Ammon's horn (tissue), 1 donor: Measurements from ENCODE around the gene NUMB.
A peak's percentile ranks its signal among the peaks of the same experiment; 100 is the strongest.
"Not testable (repeated sequence)": the region's sequence is repeated elsewhere in the genome, so short reads cannot be mapped to it uniquely, and the experiment has no call there.

Experiments used
- DNase-seq: peaks from one replicate; pipeline ENCODE4 v3.0.0-alpha.2; 2016; ENCODE audit warnings: low spot score

The NUMB gene

DNA sequence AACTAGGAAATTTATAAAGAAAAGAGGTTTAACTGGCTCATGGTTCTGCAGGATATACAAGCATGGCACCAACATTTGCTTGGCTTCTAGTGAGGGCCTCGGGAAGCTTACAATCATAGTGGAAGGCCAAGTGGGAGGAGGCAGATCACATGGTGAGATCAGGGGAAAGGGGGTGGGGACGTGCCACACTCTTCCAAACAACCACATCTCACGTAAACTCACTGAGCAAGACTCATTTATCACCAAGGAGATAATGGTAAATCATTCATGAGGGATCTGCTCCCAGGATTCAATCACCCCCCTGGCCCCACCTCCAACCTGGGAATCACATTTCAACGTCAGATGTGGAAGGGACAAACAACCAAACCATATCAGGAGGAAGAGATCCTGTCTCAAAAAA, 35.8 kb downstream of the NUMB start:
- no peak for DNase-seq

DNA sequence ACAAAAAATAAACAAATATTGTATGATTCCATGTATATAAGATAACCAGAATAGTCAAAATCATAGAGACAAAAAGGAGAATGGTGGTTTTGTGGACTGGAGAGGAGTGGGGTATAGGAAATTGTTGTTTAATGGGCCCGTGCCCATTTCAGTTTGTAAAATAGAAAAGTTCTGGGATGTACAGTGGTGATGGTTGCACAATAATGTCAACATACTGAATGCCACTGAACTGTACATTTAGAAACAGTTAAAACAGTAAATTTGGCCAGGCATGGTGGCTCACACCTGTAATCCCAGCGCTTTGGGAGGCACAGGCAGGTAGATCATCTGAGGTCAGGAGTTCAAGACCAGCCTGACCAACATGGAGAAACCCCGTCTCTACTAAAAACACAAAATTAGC, 40.1 kb downstream of the NUMB start:
- no peak for DNase-seq

GRCh38 chr14:73406248-73406647, 52.1 kb downstream of the NUMB start:
- not testable (repeated sequence) for DNase-seq

- no peak for DNase-seq
These were observed 55.1 kb downstream of the NUMB start for GRCh38 chr14:73403181-73403752.

DNA sequence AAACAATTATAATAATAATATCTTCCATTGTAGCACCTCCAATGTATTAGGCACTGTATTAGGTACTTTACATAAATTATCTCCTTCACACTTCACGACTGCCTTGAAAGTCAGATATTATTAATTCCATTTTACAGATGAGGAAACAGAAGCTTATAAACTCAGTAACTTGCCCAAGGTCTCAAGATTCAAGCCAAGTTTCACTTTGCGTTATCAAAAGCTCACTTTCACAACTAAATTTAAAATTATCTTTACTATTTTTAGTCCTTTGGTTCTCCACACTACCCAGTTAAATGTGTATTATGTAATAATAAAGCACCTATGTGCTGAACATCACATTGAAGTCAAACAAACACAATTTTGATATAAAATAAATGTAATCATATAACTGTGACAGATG, 55.8 kb downstream of the NUMB start:
- DNase-seq: no peak

DNA sequence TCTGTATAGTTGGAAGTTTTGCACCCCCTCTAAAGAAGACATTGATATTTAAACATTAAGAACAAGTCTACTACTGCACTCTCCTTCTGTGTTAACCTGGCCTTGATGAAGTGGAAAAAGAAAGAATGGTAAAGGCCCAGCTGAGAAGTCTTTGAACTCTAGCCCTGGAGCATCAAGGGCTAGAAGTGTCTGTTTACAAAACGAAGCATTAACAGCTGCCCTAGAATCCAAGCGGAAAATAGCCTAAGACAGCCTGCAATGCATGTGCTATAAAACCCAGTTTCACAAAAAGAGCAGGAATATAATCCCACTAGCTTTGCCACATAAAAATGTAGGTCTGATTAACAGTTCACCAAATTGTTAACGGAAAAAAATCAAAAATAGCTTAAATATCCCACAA, 60.5 kb downstream of the NUMB start:
- no peak for DNase-seq

DNA sequence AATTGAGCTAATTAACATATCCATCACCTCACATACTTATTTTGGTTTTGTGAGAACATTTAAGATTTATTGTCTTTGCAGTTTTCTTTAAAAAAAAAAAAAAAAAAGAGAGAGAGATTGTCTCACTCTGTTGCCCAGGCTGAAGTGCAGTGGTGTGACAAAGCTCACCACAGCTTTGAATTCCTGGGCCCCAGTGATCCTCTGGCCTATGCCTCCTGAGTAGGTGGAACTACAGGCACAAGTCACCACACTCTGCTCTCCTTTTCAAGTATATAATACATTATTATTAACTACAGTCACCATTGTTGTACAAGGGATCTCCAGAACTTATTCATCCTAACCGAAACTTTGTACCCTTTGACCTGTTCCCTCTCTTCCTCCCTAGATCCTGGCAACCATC, 64.0 kb downstream of the NUMB start:
- no peak for DNase-seq

GRCh38 chr14:73393375-73393774, 65.0 kb downstream of the NUMB start:
- DNase-seq: no peak

DNA sequence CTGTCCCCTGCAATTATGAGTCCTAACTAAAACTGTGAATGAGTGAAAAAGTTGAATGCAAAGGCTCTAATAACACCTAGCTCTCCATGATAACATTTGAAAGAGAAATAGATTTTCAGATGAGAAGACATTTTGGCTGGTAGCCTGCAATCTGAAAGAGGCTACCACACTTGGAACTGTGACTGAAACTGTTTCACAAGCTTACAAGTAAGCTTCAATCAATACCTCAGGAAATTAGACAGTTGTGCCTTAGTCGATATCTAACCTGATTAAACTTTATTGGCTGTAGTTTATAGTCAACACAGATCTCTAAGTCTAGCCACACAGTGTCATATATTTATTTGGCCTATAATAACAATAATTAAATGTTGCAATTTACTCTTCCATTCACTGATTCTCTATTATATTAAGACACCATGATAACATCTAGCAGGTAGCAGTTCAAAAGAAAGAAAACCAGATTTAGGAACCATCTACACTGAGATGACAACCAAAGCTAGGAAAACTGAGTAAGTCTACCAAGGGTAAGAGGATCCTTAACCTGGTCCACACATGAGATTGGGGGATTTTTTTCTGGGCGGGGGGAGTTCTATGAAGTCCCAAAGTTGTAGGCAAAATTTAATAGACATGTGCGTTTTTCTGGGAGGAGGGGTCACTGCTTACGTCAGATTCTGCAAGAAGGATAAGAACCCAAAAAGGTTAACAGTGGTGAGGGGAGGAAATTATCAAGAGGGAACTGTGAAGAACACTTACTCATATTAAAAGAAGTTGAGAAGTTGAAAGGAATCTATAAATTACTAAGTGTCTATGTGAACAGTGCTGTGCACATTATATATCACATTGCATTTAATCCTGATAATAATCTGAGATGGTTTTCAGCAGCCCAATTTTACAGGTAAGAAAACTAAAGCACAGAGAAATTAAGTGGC, 65.8 kb downstream of the NUMB start:
- DNase-seq: no peak

DNA sequence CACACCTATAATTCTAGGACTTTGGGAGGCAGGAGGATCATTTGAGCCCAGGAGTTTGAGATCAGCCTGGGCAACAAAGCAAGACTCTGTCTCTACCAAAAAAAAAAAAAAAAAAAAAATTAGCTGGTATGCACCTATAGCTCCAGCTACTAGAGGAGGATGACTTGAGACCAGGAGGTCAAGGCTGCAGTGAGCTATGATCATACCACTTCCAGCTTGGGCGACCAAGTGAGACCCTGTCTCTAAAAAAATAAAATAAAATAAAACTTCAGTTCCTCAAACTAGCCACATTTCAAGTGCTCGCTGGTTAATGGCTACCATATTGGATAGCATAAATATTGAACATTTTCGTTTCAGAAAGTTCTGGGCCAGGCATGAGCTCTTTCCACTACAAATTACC, 70.5 kb downstream of the NUMB start:
- DNase-seq: not testable (repeated sequence)

- DNase-seq: peak; percentile 11
These were observed 72.0 kb downstream of the NUMB start for GRCh38 chr14:73386342-73386741.

GRCh38 chr14:73385021-73385420, 73.3 kb downstream of the NUMB start:
- DNase-seq: not testable (repeated sequence)

DNA sequence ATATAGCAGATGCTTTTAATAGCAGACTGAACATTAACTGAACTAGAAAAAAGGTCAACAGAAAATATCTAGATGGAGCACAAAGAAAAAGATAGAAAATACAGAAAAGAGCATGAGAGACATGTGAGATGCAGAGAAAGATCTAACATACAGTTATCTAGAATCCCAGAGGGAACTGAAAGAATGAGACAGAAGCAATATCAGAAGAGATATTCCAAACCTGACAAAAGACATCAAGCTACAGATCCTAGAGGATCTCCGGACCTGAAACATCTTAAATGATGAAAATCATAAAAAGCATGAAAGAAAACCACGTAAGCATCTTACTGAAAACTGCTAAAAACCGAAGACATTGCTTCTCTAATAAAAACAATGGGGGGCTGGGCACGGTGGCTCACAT, 75.0 kb downstream of the NUMB start:
- DNase-seq: no peak

DNA sequence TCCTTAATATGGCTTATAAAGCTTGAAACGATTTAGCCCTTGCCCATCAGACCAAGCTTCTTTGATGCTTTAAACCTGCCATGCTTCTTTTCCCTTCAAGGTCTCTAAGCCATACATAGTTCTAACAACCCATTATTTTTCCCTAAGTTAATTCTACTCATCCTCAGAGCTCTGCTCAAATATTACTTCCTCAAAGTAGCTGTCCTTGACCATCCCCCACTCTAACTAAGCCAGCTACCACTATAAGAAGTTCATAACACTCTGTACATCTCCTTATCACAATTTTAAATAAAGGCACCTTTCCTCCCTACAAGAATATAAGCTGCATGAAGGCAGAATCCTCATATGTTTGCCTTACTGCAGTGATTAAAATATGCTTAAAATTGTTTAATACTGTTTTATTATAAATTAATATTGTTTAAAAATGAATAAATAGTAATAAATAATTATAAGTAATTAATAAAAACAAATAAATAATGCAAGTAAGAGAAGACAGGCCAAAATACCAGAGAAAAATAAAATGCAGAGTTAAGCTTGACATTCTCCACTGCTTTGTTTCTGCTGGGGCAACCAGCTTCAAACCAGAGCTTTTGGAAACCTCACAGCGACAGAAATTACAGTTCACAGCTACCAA, 76.8 kb downstream of the NUMB start:
- DNase-seq: peak; percentile 5

GRCh38 chr14:73376585-73376984, 81.8 kb downstream of the NUMB start:
- DNase-seq: no peak

DNA sequence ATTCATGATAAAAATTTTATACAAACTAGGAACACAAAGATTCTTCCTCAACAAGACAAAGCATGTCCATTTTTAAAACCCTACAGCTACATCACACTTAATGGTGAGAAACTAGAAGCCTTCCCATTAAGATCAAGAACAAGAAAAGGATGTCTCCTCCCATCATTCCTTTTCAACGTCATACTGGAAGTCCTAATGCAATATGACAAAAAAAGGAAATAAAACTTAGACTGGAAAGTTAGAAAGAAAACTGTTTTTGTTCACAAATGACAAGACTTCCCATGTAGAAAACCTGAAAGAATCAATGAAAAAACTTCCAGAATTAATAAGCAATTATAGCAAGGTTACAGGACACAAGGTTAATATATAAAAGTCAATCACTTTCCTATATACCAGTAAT, 82.5 kb downstream of the NUMB start:
- no peak for DNase-seq

DNA sequence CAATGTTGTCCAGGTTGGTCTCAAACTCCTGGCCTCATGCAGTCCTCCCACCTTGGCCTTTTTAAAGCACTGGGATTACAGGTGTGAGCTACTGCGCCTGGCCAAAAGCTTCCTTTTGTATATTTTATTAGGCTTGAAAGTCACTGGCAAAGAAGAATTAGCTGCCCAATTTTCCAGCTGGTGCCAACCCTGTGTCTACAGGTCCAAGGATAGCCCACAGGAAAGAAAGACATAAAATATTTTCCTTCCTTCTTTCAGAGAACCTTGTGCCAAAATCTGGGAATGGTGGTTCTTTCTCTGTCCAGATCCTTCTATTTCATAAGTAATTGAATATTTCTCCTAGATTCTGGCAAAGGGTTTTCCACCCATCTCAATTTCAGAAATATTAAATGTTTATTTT, 84.1 kb downstream of the NUMB start:
- DNase-seq: no peak

DNA sequence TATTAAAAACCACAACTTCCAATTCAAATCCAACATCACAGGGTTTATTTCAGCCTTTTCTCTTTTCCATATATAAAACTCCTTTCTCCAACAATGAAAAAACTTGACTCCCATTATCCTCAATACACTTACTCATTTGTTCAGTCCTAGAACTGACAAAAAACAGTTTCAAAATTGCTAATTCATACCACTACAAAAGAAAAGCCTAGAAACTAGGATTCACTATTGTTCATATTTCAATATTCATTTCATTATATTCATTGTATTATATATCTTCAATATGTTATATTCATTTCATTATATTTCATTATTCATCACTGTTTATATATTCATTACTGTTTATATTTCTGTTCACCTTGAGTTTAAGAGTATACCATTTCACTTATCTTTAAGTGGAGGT, 85.8 kb downstream of the NUMB start:
- no peak for DNase-seq

- no peak for DNase-seq
These were observed 87.8 kb downstream of the NUMB start for GRCh38 chr14:73370561-73370960.

DNA sequence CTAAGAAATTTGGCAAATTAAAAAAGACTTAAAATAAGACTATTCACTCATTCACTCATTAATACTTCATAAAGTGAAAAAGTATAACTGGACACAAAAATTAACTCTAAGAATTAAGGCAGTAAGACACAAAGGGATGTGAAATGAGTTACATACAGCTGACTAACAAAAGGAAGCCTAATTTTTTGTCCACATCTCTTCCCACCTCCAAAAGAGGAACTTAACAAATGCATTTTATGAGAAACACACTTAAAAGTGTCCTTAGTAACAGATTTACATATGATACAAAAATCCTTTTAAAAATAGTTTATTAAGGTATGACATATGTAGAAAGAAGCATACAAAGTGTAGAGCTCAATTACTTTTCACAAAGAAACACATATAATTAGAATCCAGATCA, 88.9 kb downstream of the NUMB start:
- no peak for DNase-seq

DNA sequence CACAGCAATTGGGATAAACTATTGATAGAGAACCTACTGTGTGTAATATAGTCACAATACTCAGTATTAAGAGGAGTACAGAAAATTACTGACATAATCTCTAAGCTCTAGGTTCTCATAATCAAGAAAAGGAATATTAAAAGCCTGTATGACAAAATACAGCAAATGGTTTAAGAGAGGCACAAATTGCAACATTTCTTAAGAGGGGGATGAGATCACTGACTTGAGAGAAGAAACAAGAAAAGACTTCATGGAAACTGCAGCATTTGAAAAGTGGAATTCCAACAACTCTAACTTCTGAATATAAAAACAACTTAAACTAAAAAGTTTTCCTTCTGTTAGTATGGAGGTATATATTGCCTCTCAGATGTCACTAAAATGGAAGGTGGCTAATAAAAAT, 89.7 kb downstream of the NUMB start:
- no peak for DNase-seq

GRCh38 chr14:73365727-73366126, 92.6 kb downstream of the NUMB start:
- DNase-seq: no peak

DNA sequence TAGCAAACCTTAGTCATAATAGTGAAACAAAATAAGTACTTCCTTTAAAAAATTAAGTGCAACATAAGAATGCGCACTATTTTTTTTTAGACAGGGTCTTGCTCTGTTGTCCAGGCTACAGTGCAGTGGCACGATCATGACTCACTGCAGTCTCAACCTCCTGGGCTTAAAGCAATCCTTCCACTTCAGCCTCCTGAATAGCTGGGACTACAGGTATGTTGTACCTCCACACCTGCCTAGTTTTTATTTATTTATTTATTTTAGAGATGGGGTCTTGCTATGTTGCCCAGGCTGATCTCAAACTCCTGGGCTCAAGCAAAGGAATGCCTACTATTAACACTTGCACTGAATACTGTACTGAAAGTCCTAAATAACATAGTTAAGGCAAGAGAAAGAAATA, 93.8 kb downstream of the NUMB start:
- DNase-seq: no peak
